HEK293T (cell line): ENCODE data around the gene PCGF2.

ENCODE experiments used
- CTCF ChIA-PET: fragments of 350-600 bp; formaldehyde crosslinking; extraction: SDS; loops from one replicate; lab custom pipeline; 2021; ENCODE audit warnings: antibody characterized with exemption, inconsistent platforms; lab: Yijun Ruan, JAX
- POLR2A ChIA-PET: fragments of 350-600 bp; formaldehyde crosslinking; extraction: SDS; loops from one replicate; lab custom pipeline; 2020; ENCODE audit warnings: antibody characterized with exemption, inconsistent platforms; lab: Yijun Ruan, JAX
- DNase-seq: peaks from one replicate; pipeline ENCODE4 v3.0.0; 2012; ENCODE audit warnings: mixed read lengths; ENCODE audit errors: extremely low spot score
- ARNT ChIP-seq: fragments of 450-650 bp; IDR thresholded peaks from 2 replicates; pipeline ENCODE4 v1.6.1; 2017; ENCODE audit warnings: mild to moderate bottlenecking
- BHLHE40 ChIP-seq: fragments of 450-650 bp; IDR thresholded peaks from 2 replicates; pipeline ENCODE4 v1.6.1; 2016; ENCODE audit warnings: mild to moderate bottlenecking, moderate library complexity, borderline replicate concordance
- CTBP1 ChIP-seq: fragments of 450-650 bp; IDR thresholded peaks from 2 replicates; pipeline ENCODE4 v1.6.1; 2016; ENCODE audit warnings: borderline replicate concordance
- ELF4 ChIP-seq: fragments of 450-650 bp; IDR thresholded peaks from 2 replicates; pipeline ENCODE4 v1.6.1; 2017; ENCODE audit warnings: antibody characterized with exemption
- FOXA1 ChIP-seq: fragments of 450-650 bp; IDR thresholded peaks from 2 replicates; pipeline ENCODE4 v1.6.1; 2016; ENCODE audit warnings: mild to moderate bottlenecking
- FOXK2 ChIP-seq: fragments of 450-650 bp; IDR thresholded peaks from 2 replicates; pipeline ENCODE4 v1.6.1; 2016; ENCODE audit warnings: mild to moderate bottlenecking
- FOXM1 ChIP-seq: fragments of 450-650 bp; IDR thresholded peaks from 2 replicates; pipeline ENCODE4 v1.6.1; 2017; ENCODE audit warnings: mild to moderate bottlenecking, borderline replicate concordance
- HDGF ChIP-seq: fragments of 450-650 bp; IDR thresholded peaks from 2 replicates; pipeline ENCODE4 v1.6.1; 2017; ENCODE audit warnings: antibody characterized with exemption, borderline replicate concordance
- L3MBTL2 ChIP-seq: fragments of 450-650 bp; conservative IDR thresholded peaks from 2 replicates; pipeline ENCODE4 v1.6.1; 2016; ENCODE audit warnings: mild to moderate bottlenecking
- LEF1 ChIP-seq: fragments of 450-650 bp; IDR thresholded peaks from 2 replicates; pipeline ENCODE4 v1.6.1; 2017; ENCODE audit warnings: mild to moderate bottlenecking, borderline replicate concordance
- NFRKB ChIP-seq: fragments of 450-650 bp; IDR thresholded peaks from 2 replicates; pipeline ENCODE4 v1.6.1; 2016; ENCODE audit warnings: mild to moderate bottlenecking, moderate library complexity
- PKNOX1 ChIP-seq: fragments of 450-650 bp; IDR thresholded peaks from 2 replicates; pipeline ENCODE4 v1.6.1; 2016
- SP1 ChIP-seq: fragments of 450-650 bp; IDR thresholded peaks from 2 replicates; pipeline ENCODE4 v1.6.1; 2017
- SUZ12 ChIP-seq: fragments of 450-650 bp; IDR thresholded peaks from 2 replicates; pipeline ENCODE4 v1.6.1; 2016; ENCODE audit warnings: mild to moderate bottlenecking
- TARDBP ChIP-seq: fragments of 450-650 bp; IDR thresholded peaks from 2 replicates; pipeline ENCODE4 v1.6.1; 2016
- ZNF384 ChIP-seq: fragments of 450-650 bp; IDR thresholded peaks from 2 replicates; pipeline ENCODE4 v1.6.1; 2016

PCGF2 gene

GRCh38 chr17:38711792-38712571, 36.2 kb downstream of the PCGF2 start:
- ChIA-PET POLR2A (interaction anchor here (0.6 kb wide), 1 partner anchor 34 kb away, joined by 3 read pairs; no protein-coding TSS in a partner anchor), CTCF (no interaction called here)
- no peak for DNase-seq
- TF ChIP-seq ELF4: no peak
- TF ChIP-seq FOXM1: no peak
- TF ChIP-seq SUZ12: no peak
- no peak for TF ChIP-seq ZNF384
- no peak for TF ChIP-seq NFRKB
- no peak for TF ChIP-seq PKNOX1
- no peak for TF ChIP-seq HDGF
- TF ChIP-seq FOXA1: no peak
- TF ChIP-seq ARNT: no peak
- TF ChIP-seq CTBP1: no peak
- no peak for TF ChIP-seq FOXK2
- TF ChIP-seq TARDBP: no peak
- TF ChIP-seq SP1: no peak
- no peak for TF ChIP-seq L3MBTL2
- no peak for TF ChIP-seq BHLHE40
- TF ChIP-seq LEF1: no peak

GRCh38 chr17:38710985-38711384, 37.2 kb downstream of the PCGF2 start:
- ChIA-PET CTCF (interaction anchor here (0.6 to 1.5 kb wide), 2 partner anchors 14 to 24 kb away, joined by 3 to 4 read pairs; no protein-coding TSS in a partner anchor), POLR2A (interaction anchor here (0.6 to 1.7 kb wide), 5 partner anchors 8 to 137 kb away, joined by 3 to 9 read pairs (median 3); partner anchors contain the start of gene PSMB3)
- TF ChIP-seq ZNF384 (no peak), FOXK2 (no peak), FOXA1 (no peak), PKNOX1 (no peak), ARNT (no peak), L3MBTL2 (no peak), CTBP1 (no peak), NFRKB (no peak), BHLHE40 (no peak), TARDBP (no peak), ELF4 (no peak), SUZ12 (no peak), FOXM1 (no peak), SP1 (no peak), LEF1 (no peak), HDGF (no peak)
- DNase-seq: no peak

GRCh38 chr17:38710604-38710962, 37.6 kb downstream of the PCGF2 start:
- POLR2A ChIA-PET: interaction anchor here (0.6 to 1.7 kb wide), 5 partner anchors 9 to 138 kb away, joined by 3 to 9 read pairs (median 3); partner anchors contain the start of gene PSMB3
- CTCF ChIA-PET: interaction anchor here (0.6 to 1.5 kb wide), 2 partner anchors 13 to 25 kb away, joined by 3 to 4 read pairs; no protein-coding TSS in a partner anchor

GRCh38 chr17:38709864-38710603, 38.1 kb downstream of the PCGF2 start:
- DNase-seq: no peak
- ChIA-PET POLR2A (interaction anchor here (0.8 to 1.7 kb wide), 6 partner anchors 9 to 42 kb away, joined by 3 to 9 read pairs (median 3); partner anchors contain the start of gene PSMB3), CTCF (interaction anchor here (0.6 to 1.5 kb wide), 2 partner anchors 13 to 25 kb away, joined by 3 to 4 read pairs; no protein-coding TSS in a partner anchor)
- no peak for TF ChIP-seq HDGF
- TF ChIP-seq ZNF384: no peak
- no peak for TF ChIP-seq FOXK2
- no peak for TF ChIP-seq TARDBP
- TF ChIP-seq SUZ12: no peak

More at GRCh38 chr17:38710604-38710962, 37.6 kb downstream of the PCGF2 start:
- DNase-seq: no peak
- no peak for TF ChIP-seq BHLHE40
- TF ChIP-seq CTBP1: no peak
- TF ChIP-seq LEF1: no peak
- TF ChIP-seq TARDBP: no peak
- no peak for TF ChIP-seq ZNF384
- TF ChIP-seq L3MBTL2: no peak
- no peak for TF ChIP-seq SP1
- TF ChIP-seq FOXK2: no peak

- no peak for DNase-seq
- CTCF ChIA-PET: interaction anchor here (1.8 kb wide), 1 partner anchor 25 kb away, joined by 9 read pairs; no protein-coding TSS in a partner anchor
- POLR2A ChIA-PET: interaction anchor here (1.1 to 1.5 kb wide), 3 partner anchors 22 to 40 kb away, joined by 3 read pairs; no protein-coding TSS in a partner anchor
These were observed 38.9 kb downstream of the PCGF2 start for GRCh38 chr17:38709104-38709820.

More at GRCh38 chr17:38709104-38709820, 38.9 kb downstream of the PCGF2 start:
- TF ChIP-seq HDGF: no peak
- no peak for TF ChIP-seq NFRKB
- no peak for TF ChIP-seq ELF4
- TF ChIP-seq L3MBTL2: no peak
- TF ChIP-seq FOXK2: no peak
- TF ChIP-seq SUZ12: no peak
- TF ChIP-seq SP1: no peak
- no peak for TF ChIP-seq LEF1
- no peak for TF ChIP-seq TARDBP
